H9 (cell line): ENCODE measurements around the gene PHOX2A. TPM values are rescaled to one million over a fixed set of nuclear protein-coding genes. Genes with fewer than 3 reads are reported as not detected.

Experiments used
- DNase-seq: peaks from one replicate; pipeline ENCODE4 v3.0.0-alpha.2; 2017
- H2AFZ ChIP-seq: one replicate; pipeline ENCODE4 v1.6.1; 2013; ENCODE audit warnings: mild to moderate bottlenecking, low read length, control low read depth, moderate library complexity
- H2AK5ac ChIP-seq: 2 replicates; pipeline ENCODE4 v1.6.1; 2013; ENCODE audit warnings: low read length, control low read depth, mixed read lengths; ENCODE audit not compliant: insufficient read length
- H2BK120ac ChIP-seq: one replicate; pipeline ENCODE4 v1.6.1; 2013; ENCODE audit warnings: low read depth, mild to moderate bottlenecking, low read length, control low read depth, inconsistent platforms; ENCODE audit not compliant: poor library complexity, severe bottlenecking
- H2BK12ac ChIP-seq: 2 replicates; pipeline ENCODE4 v1.6.1; 2013; ENCODE audit warnings: low read length, control low read depth, mixed read lengths, low read depth; ENCODE audit not compliant: insufficient read length
- H2BK15ac ChIP-seq: 2 replicates; pipeline ENCODE4 v1.6.1; 2013; ENCODE audit warnings: low read depth, low read length, control low read depth
- H2BK20ac ChIP-seq: one replicate; pipeline ENCODE4 v1.6.1; 2013; ENCODE audit warnings: low read depth, mild to moderate bottlenecking, low read length, control low read depth, inconsistent platforms; ENCODE audit not compliant: poor library complexity, severe bottlenecking
- H2BK5ac ChIP-seq: 2 replicates; pipeline ENCODE4 v1.6.1; 2013; ENCODE audit warnings: low read length, control low read depth, mixed read lengths; ENCODE audit not compliant: insufficient read length
- H3K14ac ChIP-seq: 2 replicates; pipeline ENCODE4 v1.6.1; 2013; ENCODE audit warnings: low read length, control low read depth; ENCODE audit not compliant: insufficient read depth
- H3K18ac ChIP-seq: 2 replicates; pipeline ENCODE4 v1.6.1; 2013; ENCODE audit warnings: low read depth, mild to moderate bottlenecking, mixed read lengths, low read length, control low read depth; ENCODE audit not compliant: insufficient read length
- H3K23ac ChIP-seq: 2 replicates; pipeline ENCODE4 v1.6.1; 2013; ENCODE audit warnings: low read length, control low read depth, mixed read lengths, low read depth; ENCODE audit not compliant: insufficient read length
- H3K23me2 ChIP-seq: 2 replicates; pipeline ENCODE4 v1.6.1; 2013; ENCODE audit warnings: low read depth, mild to moderate bottlenecking, mixed read lengths, low read length, control low read depth; ENCODE audit not compliant: insufficient read length, poor library complexity, severe bottlenecking
- H3K27ac ChIP-seq: 2 replicates; pipeline ENCODE4 v1.5.1; 2013; ENCODE audit warnings: low read length, control low read depth, mixed read lengths, low read depth; ENCODE audit not compliant: insufficient read length
- H3K27me3 ChIP-seq: 2 replicates; pipeline ENCODE4 v1.6.1; 2013; ENCODE audit warnings: low read length, control low read depth, inconsistent platforms; ENCODE audit not compliant: insufficient read depth
- H3K4ac ChIP-seq: 2 replicates; pipeline ENCODE4 v1.6.1; 2013; ENCODE audit warnings: low read depth, mild to moderate bottlenecking, control low read depth, inconsistent platforms, low read length, moderate library complexity
- H3K4me1 ChIP-seq: 2 replicates; pipeline ENCODE4 v1.6.1; 2013; ENCODE audit warnings: low read length, control low read depth, inconsistent platforms; ENCODE audit not compliant: insufficient read depth
- H3K4me2 ChIP-seq: 2 replicates; pipeline ENCODE4 v1.6.1; 2013; ENCODE audit warnings: low read length, control low read depth, mixed read lengths; ENCODE audit not compliant: insufficient read length, insufficient read depth
- H3K56ac ChIP-seq: 2 replicates; pipeline ENCODE4 v1.6.1; 2013; ENCODE audit warnings: low read depth, mild to moderate bottlenecking, mixed read lengths, low read length, control low read depth; ENCODE audit not compliant: insufficient read length
- H3K79me1 ChIP-seq: 2 replicates; pipeline ENCODE4 v1.6.1; 2013; ENCODE audit warnings: low read depth, mild to moderate bottlenecking, moderate library complexity, low read length, control low read depth, inconsistent platforms; ENCODE audit not compliant: insufficient read depth, poor library complexity, severe bottlenecking
- H3K79me2 ChIP-seq: 2 replicates; pipeline ENCODE4 v1.6.1; 2013; ENCODE audit warnings: low read length, control low read depth, inconsistent platforms; ENCODE audit not compliant: insufficient read depth
- H3K9ac ChIP-seq: 2 replicates; pipeline ENCODE4 v1.6.1; 2013; ENCODE audit warnings: low read length, control low read depth, mixed read lengths; ENCODE audit not compliant: insufficient read length; ENCODE audit errors: extremely low read depth
- H3K9me3 ChIP-seq: one replicate; pipeline ENCODE4 v1.6.1; 2013; ENCODE audit warnings: low read depth, low read length, inconsistent platforms; ENCODE audit not compliant: control insufficient read depth
- H3T11ph ChIP-seq: one replicate; pipeline ENCODE4 v1.6.1; 2013; ENCODE audit warnings: mild to moderate bottlenecking, low read length, control low read depth, inconsistent platforms
- H4K20me1 ChIP-seq: one replicate; pipeline ENCODE4 v1.6.1; 2013; ENCODE audit not compliant: control insufficient read depth, insufficient read length, insufficient read depth
- H4K5ac ChIP-seq: 2 replicates; pipeline ENCODE4 v1.6.1; 2013; ENCODE audit warnings: low read depth, mild to moderate bottlenecking, mixed read lengths, low read length, control low read depth; ENCODE audit not compliant: insufficient read length
- H4K8ac ChIP-seq: replicated peaks from 2 replicates; pipeline ENCODE4 v1.6.1; 2013; ENCODE audit warnings: low read length, control low read depth, mixed read lengths, low read depth; ENCODE audit not compliant: insufficient read length
- H4K91ac ChIP-seq: 2 replicates; pipeline ENCODE4 v1.6.1; 2013; ENCODE audit warnings: low read depth, mild to moderate bottlenecking, moderate library complexity, mixed read lengths, low read length, control low read depth; ENCODE audit not compliant: insufficient read length
- H3K27ac Mint-ChIP-seq, 3 experiments: 2 replicates in 2 of 3; 3 replicates in 1 of 3; pipeline ENCODE4 v1.8.0; 2020 to 2021; ENCODE audit warnings: mixed read lengths in 3 of 3, mild to moderate bottlenecking in 1 of 3, moderate library complexity in 1 of 3
- H3K27me3 Mint-ChIP-seq: 2 replicates; pipeline ENCODE4 v1.8.0; 2021; ENCODE audit warnings: low read depth, mild to moderate bottlenecking, moderate library complexity, mixed read lengths
- H3K36me3 Mint-ChIP-seq, 3 experiments: 2 replicates in 2 of 3; 3 replicates in 1 of 3; pipeline ENCODE4 v1.8.0; 2020 to 2021; ENCODE audit warnings: low read depth in 3 of 3, mixed read lengths in 3 of 3; ENCODE audit not compliant: insufficient read depth in 1 of 3
- H3K4me1 Mint-ChIP-seq, 2 experiments: 2 replicates each; pipeline ENCODE4 v1.8.0; 2020; ENCODE audit warnings: mixed read lengths in 2 of 2
- H3K4me3 Mint-ChIP-seq, 2 experiments: 2 replicates in 1 of 2; 3 replicates in 1 of 2; pipeline ENCODE4 v1.8.0; 2020 to 2021; ENCODE audit warnings: mild to moderate bottlenecking in 2 of 2, mixed read lengths in 2 of 2, moderate library complexity in 1 of 2
- H3K9me3 Mint-ChIP-seq, 2 experiments: 2 replicates in 1 of 2; 3 replicates in 1 of 2; pipeline ENCODE4 v1.8.0; 2020; ENCODE audit warnings: mild to moderate bottlenecking in 2 of 2, mixed read lengths in 2 of 2, moderate library complexity in 1 of 2
- WGBS: extraction: QIAGEN DNeasy Blood & Tissue Kit; methylation state at CpG from one replicate; pipeline ENCODE4 v1.1.7; 2013; ENCODE audit warnings: missing lambda C conversion rate, low lambda C conversion rate, mixed read lengths; ENCODE audit not compliant: insufficient read length; ENCODE audit errors: extremely low coverage; 5-methylcytosine and 5-hydroxymethylcytosine counted together
- total RNA-seq: library from RNA; stranded (reverse); gene quantifications from 2 replicates; pipeline ENCODE4 v1.2.1, GENCODE V29; 2021
- TF ChIP-seq, protein P1 (sequence below): fragments of 200-600 bp; sonication (generic); conservative IDR thresholded peaks from 3 replicates; pipeline ENCODE4 v1.8.0; 2021; ENCODE audit warnings: antibody characterized with exemption, mild to moderate bottlenecking

The PHOX2A gene
- total RNA-seq, 1 experiment from 2014 or later, result 1.4 TPM

DNA sequence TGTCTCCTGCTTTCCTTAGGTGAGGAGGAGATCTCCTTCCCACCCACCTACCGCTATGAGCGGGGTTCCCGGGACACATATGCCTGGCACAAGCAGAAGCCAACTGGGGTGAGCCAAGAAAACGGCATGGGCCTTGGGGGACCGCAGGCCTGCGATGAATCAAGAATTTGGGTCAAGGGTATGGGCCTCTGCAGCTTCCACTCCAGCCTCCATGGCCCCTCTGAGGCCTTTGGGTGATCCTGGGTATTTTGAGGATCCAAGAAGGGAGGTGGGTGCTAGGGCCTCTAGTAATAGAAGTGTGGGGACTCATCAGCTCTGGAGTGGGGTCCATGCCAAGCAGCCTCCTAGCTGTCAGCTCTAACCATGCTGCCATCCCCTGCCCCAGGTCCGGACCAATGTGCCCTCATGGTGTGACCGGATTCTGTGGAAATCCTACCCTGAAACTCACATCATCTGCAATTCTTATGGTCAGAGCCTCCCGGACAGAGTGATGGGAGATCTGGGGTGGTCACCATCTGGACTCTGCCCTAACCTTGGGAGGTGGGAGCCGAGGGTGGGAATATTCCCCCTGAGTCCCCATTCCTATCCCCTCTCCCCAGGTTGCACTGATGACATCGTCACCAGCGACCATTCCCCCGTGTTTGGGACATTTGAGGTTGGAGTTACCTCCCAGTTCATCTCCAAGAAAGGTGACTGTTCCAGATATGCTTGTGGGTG is 10.8 kb downstream of the PHOX2A start:
- Histone ChIP-seq H3T11ph (no peak overlapping the region), H3K23ac (no peak overlapping the region), H3K23me2 (no peaks in the 10 kb centered on the region), H4K8ac (no peak overlapping the region), H3K79me1 (no peaks in the 10 kb centered on the region), H2BK12ac (no peak overlapping the region), H2BK5ac (no peak overlapping the region), H2BK20ac (no peak overlapping the region), H3K14ac (no peak overlapping the region), H3K9me3 (no peaks in the 10 kb centered on the region), H2BK120ac (no peak overlapping the region), H2AK5ac (no peak overlapping the region), H3K4ac (no peak overlapping the region), H4K20me1 (no peaks in the 10 kb centered on the region), H3K9ac (no peak overlapping the region), H2BK15ac (no peak overlapping the region), H3K27ac (no peak overlapping the region), H2AFZ (no peak overlapping the region), H4K91ac (no peak overlapping the region), H3K18ac (no peak overlapping the region), H3K56ac (no peak overlapping the region), H3K4me1 (peaks cover 3% of the 10 kb centered on the region; the same call in 1 of the 2 replicates), H3K79me2 (no peaks in the 10 kb centered on the region), H4K5ac (no peak overlapping the region), H3K27me3 (no peaks in the 10 kb centered on the region), H3K4me2 (no peak overlapping the region)
- no peaks in the 10 kb centered on the region for H3K27me3 Mint-ChIP-seq
- H3K4me1 Mint-ChIP-seq, result peaks cover 7 to 10% of the 10 kb centered on the region in 2 experiments; a peak in 3 of 4 replicates
- TF ChIP-seq, protein P1, sequence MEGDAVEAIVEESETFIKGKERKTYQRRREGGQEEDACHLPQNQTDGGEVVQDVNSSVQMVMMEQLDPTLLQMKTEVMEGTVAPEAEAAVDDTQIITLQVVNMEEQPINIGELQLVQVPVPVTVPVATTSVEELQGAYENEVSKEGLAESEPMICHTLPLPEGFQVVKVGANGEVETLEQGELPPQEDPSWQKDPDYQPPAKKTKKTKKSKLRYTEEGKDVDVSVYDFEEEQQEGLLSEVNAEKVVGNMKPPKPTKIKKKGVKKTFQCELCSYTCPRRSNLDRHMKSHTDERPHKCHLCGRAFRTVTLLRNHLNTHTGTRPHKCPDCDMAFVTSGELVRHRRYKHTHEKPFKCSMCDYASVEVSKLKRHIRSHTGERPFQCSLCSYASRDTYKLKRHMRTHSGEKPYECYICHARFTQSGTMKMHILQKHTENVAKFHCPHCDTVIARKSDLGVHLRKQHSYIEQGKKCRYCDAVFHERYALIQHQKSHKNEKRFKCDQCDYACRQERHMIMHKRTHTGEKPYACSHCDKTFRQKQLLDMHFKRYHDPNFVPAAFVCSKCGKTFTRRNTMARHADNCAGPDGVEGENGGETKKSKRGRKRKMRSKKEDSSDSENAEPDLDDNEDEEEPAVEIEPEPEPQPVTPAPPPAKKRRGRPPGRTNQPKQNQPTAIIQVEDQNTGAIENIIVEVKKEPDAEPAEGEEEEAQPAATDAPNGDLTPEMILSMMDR, result no peak
- H3K4me3 Mint-ChIP-seq, result no peak overlapping the region
- no peaks in the 10 kb centered on the region for H3K9me3 Mint-ChIP-seq
- WGBS, result no CpG with 5 or more reads among the region's 13 CpGs
- peaks cover 41 to 93% (median 81%) of the 10 kb centered on the region in 3 experiments; a peak in 6 of 7 replicates for H3K36me3 Mint-ChIP-seq
- no peak for DNase-seq
- H3K27ac Mint-ChIP-seq, result peak overlapping the region in 1 of 3 experiments; percentile 70; a peak in 1 of 7 replicates
